ENCODE data around the gene NAV3.

The NAV3 gene

DNA sequence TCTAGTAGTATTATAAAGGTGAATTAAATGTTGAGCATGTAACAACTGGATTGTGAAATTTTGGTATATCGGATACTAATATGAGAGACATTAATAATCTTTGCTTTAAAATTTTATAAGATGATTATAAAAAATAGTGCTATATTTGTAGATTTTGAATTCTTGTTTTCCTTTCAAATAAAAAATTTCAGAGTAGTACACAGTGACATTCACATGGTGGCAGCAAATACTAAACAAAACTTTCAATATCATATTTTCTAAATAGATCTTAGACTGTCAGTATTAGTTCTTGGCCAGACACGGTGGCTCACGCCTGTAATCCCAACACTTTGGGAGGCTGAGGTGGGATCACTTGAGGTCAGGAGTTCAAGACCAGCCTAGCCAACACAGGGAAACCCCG is 166.0 kb downstream of the NAV3 start:
- no peak for DNase-seq

DNA sequence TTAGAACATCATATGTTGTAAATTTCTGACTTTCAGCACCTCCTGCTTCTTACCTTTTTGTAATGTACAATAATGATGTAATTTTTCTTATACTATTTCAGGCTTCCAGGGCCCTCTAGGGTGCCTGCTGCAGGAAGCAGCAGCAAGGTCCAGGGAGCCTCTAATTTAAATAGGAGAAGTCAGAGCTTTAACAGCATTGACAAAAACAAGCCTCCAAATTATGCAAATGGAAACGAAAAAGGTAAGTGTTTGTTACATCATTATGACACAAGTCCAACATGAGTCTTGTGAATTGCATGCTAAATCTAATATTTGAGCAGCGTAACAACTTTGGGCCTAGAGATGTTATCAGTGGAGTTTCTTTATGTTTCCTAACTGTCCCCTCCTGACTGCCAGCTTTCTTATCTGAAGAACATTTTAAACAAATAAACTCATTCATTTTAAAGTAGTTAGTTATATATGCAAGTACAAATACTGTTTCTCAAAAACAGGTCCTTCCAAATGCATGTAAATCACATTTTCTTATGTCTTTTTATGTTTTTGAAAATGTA is 167.6 kb downstream of the NAV3 start:
- DNase-seq = no peak

DNA sequence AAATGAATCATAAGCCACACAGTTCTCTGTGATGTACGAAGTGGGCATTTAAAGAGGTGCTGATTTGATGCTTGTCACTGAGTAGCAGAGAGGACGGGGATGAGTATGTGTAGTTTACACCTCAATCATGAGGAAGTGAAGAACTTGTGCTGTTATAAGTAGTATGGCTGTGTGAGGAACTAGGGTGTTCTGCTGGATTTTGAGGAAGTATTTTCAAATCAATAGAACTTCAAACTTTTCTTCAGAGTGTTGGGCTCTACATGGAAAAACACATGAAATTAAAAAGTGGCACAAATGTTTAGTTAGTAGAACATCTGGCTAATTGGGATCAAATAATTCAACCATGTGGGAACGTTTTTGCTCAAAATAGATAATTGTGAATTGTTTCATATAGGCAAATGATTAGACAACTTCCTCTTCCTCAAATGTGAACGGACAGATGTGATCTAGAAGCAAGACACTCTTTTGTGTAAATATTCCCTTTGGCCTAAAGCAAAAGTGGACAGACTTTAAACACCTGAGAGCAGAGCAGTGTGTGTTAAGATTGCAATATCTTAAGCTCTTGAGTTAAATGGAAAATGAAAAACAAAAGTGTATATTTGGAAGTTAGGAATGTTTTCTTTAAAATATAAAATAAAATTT is 168.5 kb downstream of the NAV3 start:
- DNase-seq = no peak

DNA sequence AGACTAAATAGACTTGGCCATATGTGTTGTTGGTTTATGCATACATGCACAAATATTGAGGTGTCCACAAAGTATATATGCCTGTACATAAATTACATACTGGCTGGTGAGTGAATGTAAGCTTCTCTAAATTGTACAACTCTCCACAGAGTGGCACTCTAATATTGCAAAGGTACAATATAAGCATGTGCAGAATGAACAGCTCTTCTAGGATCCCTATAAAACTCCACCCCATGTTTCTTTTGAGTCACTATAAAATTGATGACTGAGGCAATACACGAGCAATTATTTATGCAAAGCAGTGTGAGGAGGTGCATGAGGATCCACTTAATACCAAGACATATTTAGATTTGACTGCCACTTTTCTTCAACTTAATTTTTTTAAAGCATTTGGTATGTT is 172.2 kb downstream of the NAV3 start:
- no peak for DNase-seq

DNA sequence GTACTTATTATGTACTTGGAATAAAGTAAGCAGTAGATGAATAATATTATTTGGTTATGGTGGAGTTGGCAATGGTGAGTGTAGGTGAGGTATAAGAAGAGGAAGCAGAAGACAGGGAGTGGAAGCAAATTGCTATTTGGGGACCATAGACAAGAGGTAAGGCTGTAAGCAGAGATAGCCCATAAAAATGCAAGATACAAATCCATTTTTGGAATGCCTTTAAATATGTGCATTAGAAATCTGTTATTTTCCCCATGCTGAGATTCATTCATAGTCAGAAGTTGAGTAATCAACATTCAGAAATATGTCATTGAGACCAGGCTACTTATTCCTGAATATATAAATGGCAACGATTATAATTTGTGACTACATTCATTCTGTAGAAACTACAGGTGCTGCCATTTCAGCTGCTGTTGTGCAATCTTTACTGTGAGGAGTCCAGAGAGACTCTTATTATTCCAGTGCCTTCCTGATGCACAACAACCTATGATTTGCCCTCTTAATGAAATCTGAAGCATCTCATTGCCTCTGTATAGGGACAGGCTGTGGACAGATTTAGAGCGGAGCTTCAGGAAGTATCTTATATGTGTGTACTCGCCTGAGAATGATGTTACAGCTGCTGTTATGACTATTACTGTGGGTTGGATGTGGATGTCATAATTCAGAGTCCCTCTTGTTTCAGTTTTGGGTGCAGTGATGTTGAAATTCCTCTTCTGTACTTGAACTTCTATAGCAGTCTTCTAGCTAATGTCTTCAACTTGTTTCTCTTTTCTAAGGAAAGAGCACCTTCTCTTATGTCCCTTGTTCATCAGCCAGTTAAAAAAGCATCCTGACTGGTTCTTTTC is 173.8 kb downstream of the NAV3 start:
- DNase-seq = no peak

DNA sequence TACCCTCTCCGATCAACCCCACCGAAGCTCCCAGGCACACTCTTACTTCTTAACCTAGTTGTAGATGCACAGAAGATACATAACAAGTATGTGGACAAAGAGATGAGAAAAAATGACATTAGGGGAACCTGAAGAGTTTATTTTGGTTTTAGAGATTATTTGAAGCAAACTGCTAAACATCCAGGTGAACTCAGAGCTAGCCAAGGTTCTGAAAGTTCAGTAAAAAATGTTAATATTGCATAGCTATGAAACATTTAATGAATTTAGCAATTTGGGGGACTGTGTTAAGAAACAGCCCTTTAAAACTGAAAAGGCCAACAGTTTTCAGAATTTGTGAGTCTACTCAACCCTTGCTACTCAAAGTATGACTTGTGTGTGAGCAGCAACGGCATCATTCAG is 174.4 kb downstream of the NAV3 start:
- no peak for DNase-seq

DNA sequence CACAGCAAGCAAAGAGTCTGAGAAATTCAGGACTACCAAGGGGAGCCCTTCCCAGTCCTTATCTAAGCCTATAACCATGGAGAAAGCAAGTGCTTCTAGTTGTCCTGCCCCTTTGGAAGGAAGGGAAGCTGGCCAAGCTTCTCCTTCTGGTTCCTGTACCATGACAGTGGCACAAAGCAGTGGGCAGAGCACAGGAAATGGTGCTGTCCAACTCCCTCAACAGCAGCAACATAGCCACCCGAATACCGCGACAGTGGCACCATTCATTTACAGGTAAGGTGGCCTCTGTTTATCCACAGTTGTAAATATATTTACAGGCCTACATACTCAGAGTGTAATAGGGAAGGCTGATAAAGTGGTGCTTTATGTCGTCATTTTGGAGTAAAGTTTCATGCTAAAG is 176.5 kb downstream of the NAV3 start:
- DNase-seq = no peak

DNA sequence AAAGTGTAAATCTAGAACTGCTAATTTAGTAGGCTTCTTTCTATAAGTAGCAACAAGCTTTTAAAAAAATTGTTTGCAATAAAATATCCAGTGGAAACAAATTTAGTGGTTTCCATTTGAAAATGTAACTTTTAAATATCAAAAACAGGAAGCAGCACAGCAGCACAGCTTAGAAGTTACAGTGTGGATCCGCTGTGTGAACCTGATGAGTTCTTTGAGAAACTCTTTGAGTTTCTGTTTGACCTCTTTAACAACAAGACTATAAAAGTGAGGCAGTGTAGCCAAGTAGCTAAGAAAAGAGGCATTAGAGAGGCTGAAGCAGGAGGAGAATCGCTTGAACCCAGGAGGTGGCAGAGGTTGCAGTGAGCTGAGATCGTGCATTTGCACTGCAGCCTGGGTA is 178.3 kb downstream of the NAV3 start:
- DNase-seq = no peak

DNA sequence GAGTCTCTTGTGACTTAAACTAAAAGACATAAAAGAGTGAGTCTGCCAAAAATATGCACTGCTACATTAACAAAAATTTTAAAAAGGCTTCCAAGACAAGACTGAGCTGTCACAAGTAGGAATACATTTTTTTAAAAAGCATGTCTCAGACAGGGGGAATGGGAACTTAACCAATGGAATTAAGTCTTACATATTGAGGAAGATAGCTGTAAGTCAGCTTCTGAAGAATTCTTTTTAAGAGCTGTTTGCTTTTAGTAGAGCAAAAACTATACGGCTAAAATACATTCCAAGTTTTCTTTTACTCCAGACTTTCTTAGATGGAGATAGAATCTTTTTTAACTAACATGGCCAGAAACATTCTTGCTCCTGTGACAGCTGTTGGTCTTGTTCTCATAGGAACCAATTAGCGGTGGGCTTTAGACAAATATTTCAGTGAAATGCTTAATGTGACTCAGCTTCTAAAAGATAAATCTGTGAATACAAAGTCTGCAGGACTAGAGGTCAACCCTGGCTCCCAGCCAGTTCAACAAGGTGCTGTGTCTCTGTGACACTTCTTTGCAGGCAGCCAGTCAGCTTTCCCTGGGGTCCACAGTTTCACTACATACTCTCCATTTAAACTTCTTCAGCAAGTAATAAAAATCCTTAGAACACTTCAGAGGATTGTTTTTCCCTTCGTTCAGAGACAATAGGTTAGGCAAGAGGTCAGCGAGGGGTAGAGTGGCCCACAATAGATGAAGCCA is 187.6 kb downstream of the NAV3 start:
- no peak for DNase-seq

DNA sequence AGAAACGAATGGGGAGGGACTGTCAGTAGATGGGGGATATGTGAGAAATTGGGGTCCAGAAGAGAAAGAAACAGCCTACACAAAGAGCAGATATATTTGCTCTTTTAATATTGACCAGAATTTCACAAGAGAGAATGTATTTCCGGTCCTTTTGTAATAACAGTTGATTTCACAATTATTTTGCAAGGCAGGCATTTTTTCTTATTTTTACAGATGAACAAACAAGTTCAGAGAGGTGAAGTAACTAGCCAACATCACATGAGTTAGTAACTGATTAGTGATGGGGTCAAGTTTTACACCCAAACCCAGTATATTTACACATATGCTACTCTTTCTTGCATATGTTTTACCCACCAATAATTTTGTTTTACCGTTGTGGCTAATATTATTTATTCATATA is 188.2 kb downstream of the NAV3 start:
- no peak for DNase-seq

DNA sequence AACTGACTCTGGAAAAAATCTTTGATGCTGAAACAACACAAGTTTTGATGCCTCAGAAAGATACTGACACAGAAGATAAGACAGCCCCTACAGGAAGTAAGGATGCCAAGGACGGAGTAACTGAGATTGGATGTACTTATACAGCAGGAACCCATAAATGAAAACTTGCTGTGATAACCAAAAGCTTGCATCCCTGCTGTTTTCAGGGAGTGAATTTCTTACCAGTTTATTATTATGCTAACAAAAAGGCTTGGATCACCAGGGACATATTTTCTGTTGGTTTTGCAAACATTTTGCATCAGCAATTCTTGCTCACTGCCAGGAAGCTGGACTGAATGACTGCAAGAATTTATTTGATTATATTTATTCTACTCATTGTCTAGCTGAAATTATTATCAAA is 197.7 kb downstream of the NAV3 start:
- DNase-seq = no peak

DNA sequence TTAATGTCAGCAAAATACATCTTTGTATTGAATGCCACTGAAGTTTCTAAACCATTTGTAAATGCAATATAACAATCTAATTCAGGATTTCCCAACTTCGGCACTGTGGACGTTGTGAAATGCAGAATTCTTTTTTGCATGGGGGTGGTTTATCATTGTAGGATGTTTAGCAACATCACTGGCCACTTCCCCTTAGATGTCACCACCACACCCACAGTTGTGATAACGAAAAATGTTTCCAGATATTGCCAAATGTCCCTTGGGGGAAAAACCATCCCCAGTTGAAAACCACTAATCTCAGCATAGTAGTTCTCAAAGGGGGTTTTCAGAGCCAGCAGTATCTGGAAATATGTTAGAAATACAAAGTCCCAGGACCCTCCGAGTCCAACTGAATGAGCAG is 203.3 kb downstream of the NAV3 start:
- DNase-seq = no peak

DNA sequence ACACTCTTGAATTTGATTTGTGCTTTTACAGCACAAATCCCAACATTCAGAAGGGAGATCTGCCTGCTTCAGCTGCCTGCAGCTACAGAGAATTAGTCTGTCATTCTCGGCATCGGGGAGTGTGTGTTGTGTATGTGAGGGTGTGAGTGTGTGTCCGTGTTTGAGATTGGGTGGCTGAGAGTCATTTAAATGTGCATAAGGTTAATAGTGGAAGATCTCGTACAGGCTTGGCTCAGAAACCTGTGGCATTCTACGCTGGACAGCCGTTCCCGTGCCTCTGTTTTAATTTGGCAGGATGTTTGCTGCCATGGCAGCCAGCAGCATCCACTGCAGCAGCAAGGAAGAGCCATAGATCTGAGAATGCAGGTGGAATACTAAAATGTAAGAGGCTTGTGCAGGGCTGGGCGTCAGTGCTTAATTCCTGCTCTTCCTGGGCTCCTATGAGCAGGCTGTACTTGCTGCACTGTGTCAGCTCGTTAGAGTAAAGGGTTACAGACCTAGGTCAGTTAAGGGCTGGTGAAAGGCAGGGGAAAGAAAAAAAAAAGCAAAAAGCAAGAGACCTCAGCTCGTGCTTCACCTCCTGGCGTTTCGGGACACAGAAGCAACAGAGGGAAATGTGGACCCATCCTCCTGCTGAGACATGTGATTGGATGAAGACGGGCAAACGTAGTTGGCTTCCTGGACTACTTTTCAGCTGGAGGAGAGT is 205.4 kb downstream of the NAV3 start:
- no peak for DNase-seq

DNA sequence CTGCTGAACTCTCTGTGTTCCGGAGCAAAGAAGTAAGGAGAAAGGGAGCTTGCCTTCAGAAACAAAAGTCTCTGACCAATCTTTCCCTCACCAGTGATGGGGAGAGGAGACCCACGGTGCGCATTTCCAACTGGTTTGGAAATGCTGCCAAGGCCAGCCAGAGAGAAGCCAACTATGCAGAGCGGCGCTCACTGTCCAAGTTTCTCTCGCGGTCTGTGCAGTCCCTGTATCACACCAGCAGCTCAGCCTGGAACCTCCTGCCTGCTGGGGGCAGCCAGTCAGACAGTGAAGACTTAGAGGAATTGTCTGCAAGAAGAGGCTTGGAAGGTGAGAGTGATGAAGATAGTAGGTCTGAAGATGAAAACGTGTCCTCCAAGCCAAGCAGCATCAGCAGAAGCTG is 206.2 kb downstream of the NAV3 start:
- DNase-seq = no peak

DNA sequence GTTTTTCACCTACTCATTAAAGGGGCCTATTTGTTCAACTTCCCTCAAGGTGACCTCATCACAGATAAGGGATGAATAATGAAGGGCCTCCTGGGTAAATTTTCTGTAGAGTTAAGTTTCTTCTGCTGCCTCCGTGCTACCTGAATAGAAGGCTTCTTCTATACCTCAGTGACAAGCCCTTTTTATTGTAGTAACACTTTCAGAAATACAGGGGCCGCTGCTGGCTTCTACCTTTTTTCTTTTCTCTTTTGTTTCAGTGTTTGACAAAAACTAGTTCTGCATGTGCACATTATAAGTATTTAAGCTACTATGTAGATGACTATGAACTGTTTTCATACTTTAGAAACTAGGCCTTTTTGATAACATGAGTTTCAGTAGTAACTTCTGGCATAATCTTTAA is 207.0 kb downstream of the NAV3 start:
- DNase-seq = no peak

DNA sequence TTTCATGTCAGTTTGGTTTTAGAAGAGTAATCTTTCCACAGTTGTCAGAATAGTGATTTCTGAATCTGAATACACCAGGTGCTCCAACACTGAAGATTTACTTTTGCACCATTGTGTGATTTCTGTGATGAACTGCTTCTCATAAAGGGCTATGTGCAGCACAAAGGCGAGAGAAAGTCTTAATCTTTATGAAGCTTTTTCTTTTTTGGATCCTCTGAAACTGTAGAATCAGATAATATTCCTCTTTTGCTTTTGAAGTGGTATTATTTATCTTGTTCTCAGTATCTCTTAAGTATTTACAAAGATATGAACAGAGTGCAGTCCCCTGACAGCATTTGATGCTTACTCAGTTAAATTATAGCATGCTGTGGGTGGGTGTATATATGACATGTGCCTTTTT is 207.8 kb downstream of the NAV3 start:
- DNase-seq = no peak

DNA sequence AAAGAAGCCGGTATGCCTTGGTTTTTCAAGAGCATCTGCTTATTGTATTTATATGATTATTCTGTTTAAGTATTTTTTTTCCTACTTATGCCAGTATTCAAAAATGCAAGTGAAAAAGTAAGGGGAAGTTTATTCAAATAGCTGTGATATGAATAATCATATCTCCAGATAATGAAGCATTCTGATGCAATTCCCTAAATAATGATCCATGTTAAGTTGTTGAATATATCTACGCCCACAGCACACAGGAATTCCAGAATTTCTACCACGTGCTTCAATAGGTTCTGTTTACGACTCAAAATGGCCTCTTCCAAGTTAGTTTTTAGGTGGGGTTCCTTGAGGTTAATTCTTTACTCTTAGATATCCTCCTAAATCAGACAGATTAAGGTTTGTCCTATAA is 208.3 kb downstream of the NAV3 start:
- no peak for DNase-seq

DNA sequence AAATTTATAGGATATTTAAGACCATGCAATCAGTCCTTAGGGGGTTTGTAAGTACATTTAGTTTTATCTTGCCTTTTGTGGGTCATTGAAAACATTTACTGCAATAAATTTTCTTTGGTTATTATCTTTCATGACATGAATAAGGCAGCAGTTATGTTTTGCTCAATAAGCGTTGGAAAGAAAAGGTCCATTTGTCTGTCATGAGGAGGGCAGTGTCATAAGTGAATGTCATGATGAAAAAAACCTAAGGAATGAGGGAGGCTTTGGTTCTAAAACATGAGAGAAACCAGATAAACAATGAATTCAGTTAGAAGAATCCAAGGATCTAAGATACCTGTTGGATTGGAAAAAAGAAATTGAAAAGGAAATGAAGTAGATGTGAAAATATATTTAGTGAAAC is 209.4 kb downstream of the NAV3 start:
- no peak for DNase-seq

DNA sequence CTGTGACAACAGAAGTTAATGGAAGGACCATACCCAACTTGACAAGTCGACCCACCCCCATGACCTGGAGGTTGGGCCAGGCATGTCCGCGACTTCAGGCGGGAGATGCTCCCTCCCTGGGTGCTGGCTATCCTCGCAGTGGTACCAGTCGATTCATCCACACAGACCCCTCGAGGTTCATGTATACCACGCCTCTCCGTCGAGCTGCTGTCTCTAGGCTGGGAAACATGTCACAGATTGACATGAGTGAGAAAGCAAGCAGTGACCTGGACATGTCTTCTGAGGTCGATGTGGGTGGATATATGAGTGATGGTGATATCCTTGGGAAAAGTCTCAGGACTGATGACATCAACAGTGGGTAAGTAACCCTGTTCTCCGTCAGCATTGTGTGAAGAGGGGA is 220.1 kb downstream of the NAV3 start:
- DNase-seq = no peak

DNA sequence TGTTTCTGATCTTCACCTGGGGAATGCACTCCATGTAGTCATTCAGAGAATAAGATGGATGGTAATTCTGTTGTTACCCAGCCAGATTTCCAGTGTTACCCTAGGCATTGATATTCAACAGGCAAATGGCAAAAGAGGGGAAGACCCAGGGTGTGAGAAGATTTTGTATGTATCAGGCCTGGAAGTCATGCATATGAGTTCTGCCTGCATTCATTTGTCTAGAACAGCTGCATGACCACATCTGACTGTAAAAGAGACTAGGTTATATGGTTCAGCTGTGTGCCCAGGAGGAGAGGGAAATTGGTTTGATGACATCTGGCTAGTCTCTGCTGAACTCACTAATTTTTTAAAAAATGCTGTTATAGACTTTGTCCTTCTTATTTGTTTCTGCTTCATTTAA is 224.9 kb downstream of the NAV3 start:
- no peak for DNase-seq

DNA sequence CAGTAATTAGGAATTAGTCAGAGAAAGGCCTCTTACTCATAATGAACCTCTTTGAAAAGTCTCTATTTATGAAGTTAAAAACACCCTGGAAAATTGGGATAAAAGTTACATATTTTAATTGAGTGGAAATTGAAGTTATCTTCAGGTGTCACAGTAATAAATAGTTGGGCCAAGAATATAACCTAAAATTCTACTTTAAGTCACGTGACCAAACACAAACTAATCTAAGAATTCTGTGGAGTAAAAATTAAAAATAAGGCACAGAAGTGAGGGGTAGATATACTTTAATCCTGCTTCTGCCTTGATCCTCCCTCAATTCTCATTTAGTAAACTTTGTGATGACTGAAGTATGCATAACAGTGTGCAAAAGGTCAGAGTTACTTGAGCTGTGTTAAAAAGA is 226.4 kb downstream of the NAV3 start:
- DNase-seq = no peak

DNA sequence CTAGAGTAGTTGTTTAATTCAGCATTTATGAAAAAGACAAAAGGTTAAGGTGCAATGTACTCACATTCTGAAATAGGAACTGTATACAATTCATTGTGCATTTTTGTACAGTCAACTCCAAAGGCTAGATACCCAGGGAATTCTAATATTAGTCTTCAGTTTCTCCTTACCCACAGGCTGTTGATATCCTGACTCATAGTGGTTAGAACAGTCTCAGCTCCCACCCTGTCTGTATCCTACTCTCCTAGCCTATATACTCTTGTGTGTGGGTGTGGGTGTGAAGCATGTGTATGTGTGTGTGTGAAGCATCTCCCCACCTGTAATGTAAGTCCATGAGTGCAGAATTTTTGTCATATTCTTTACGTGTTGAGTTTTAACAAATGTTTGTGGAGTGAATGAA is 229.5 kb downstream of the NAV3 start:
- DNase-seq = no peak

DNA sequence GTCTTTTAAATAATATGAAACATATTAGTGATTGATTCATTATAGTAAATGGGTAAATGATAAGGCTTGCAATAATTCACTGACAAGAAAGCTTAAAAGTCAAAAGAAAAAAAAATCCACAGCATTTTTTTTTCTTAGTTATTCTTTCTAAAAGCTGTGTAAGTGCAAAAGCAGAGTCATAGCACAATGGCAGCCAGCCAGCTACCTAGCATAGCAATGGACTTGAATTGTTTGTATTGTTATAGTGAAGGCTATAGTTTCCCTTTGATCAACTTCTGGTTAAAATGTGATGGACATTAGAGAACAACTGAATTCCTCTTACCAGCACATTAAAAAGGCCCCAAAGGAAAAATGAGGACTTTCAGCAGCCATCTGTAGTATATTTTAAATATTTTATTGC is 232.1 kb downstream of the NAV3 start:
- no peak for DNase-seq
